Heart left ventricle (tissue), 13 donors: ENCODE measurements around the gene HIPK1.

ENCODE experiments used
- POLR2A ChIP-seq, 2 donors: fragments of 450-650 bp; IDR thresholded peaks; one replicate each; pipeline ENCODE4 v1.6.1; 2017; ENCODE audit warnings: antibody characterized with exemption in 2 of 2, mild to moderate bottlenecking in 2 of 2, moderate library complexity in 2 of 2
- TF ChIP-seq, protein P1 (sequence below), 12 donors: fragments of 200-600 bp; sonication (generic) in 4 of 12; IDR thresholded peaks; one replicate each; pipeline versions ENCODE4 v1.5.0 to v1.8.0; 2018 to 2022; ENCODE audit warnings: antibody characterized with exemption in 12 of 12, mild to moderate bottlenecking in 5 of 12
- donor health status: ischemic (EF 13 %, LVEDD 7.1; RV severe dilation, severe dysfunction).
- donor health status: DM: no; HTN: yes; CAD: no.
- donor health status: DM: no; HTN: no; CAD: no.
- donor health status: ischemic (EF 25% LVEDD 6.9; RV normal size, moderate dysfunction).
- donor health status: ischemic (EF 25% LVEDD 5.7; RV mildly dilated, moderate dysfunction).
- donor health status: ischemic (EF 35%, LVEDD 5.7; RV mildly dilated, moderate dysfunction).
- donor health status: nonischemic (EF 11% LVEDD 7.7; RV severe dilation, severe dysfunction).
- donor health status: DM: yes; HTN: yes; CAD: no.
- donor health status: PGD.
- donor health status: ischemic (EF 29% LVEDD 5.4; RV normal size, mild dysfunction).
- donor health status: nonischemic (EF 23%, LVEDD 6.1; RV moderate dilation, normal function).

DNA sequence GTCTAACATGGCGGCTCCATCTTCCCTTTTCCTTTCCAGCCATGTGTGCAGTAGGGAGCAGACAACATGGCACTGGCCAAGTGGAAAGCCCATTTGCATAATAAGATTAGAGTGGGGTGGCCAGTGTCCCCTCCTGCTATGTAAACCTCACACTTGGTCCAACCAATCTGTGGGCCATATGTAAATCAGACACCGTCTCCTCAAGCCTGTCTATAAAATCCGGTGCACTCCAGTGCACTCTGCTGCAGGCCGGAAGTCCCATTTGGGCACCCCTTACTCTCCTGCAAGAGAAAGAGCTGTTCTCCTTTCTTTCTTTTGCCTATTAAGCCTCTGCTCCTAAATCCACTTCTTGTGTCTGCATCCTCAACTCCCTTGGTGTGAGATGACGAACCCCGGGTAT is 94.3 kb downstream of the HIPK1 start:
- TF ChIP-seq, protein P1, sequence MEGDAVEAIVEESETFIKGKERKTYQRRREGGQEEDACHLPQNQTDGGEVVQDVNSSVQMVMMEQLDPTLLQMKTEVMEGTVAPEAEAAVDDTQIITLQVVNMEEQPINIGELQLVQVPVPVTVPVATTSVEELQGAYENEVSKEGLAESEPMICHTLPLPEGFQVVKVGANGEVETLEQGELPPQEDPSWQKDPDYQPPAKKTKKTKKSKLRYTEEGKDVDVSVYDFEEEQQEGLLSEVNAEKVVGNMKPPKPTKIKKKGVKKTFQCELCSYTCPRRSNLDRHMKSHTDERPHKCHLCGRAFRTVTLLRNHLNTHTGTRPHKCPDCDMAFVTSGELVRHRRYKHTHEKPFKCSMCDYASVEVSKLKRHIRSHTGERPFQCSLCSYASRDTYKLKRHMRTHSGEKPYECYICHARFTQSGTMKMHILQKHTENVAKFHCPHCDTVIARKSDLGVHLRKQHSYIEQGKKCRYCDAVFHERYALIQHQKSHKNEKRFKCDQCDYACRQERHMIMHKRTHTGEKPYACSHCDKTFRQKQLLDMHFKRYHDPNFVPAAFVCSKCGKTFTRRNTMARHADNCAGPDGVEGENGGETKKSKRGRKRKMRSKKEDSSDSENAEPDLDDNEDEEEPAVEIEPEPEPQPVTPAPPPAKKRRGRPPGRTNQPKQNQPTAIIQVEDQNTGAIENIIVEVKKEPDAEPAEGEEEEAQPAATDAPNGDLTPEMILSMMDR (IDR thresholded peaks at IDR 0.05) = no peak
- TF ChIP-seq POLR2A (IDR thresholded peaks at IDR 0.05) = no peak
